ENCODE results near the gene KCNH2.
"Not testable (repeated sequence)": the region's sequence is repeated elsewhere in the genome, so short reads cannot be mapped to it uniquely, and the experiment has no call there.

Gene KCNH2

GRCh38 chr7:150978126-150978789 lies at the start of gene KCNH2:
TSS of gene KCNH2 (minus strand) at chr7:150978321. CDS start at chr7:150977913, 408 bp downstream.
- no peak for DNase-seq (ENCODE audit: low spot score)

- DNase-seq (ENCODE audit: low spot score) = not testable (repeated sequence)
These were observed 49.6 kb upstream of the KCNH2 start for GRCh38 chr7:151027728-151028130.

GRCh38 chr7:151026771-151027727 lies 48.9 kb upstream of the KCNH2 start:
- not testable (repeated sequence) for DNase-seq (ENCODE audit: low spot score)

- peak; percentile 84 for DNase-seq (ENCODE audit: low spot score)
These were observed 48.0 kb upstream of the KCNH2 start for GRCh38 chr7:151025924-151026671.

- DNase-seq (ENCODE audit: low spot score) = peak; percentile 69
These were observed 46.4 kb upstream of the KCNH2 start, which contains the start of gene ATG9B for GRCh38 chr7:151024435-151025056. TSS of gene ATG9B (minus strand) at chr7:151024494. CDS start at chr7:151024423, 71 bp downstream.

- DNase-seq (ENCODE audit: low spot score) = no peak
These were observed 45.1 kb upstream of the KCNH2 start for GRCh38 chr7:151023232-151023631.

GRCh38 chr7:151020231-151020630 lies 42.1 kb upstream of the KCNH2 start:
- DNase-seq (ENCODE audit: low spot score) = no peak

- DNase-seq (ENCODE audit: low spot score) = no peak
These were observed 41.0 kb upstream of the KCNH2 start for GRCh38 chr7:151019130-151019447.

GRCh38 chr7:151018421-151019129 lies 40.5 kb upstream of the KCNH2 start:
- no peak for DNase-seq (ENCODE audit: low spot score)

GRCh38 chr7:151017953-151018420 lies 39.9 kb upstream of the KCNH2 start:
- peak; percentile 51 for DNase-seq (ENCODE audit: low spot score)

- DNase-seq (ENCODE audit: low spot score) = no peak
These were observed 39.3 kb upstream of the KCNH2 start for GRCh38 chr7:151017370-151017952.

- DNase-seq (ENCODE audit: low spot score) = no peak
These were observed 38.8 kb upstream of the KCNH2 start for GRCh38 chr7:151016942-151017341.

- no peak for DNase-seq (ENCODE audit: low spot score)
These were observed 38.4 kb upstream of the KCNH2 start for GRCh38 chr7:151016505-151016904.

GRCh38 chr7:151015967-151016366 lies 37.8 kb upstream of the KCNH2 start:
- no peak for DNase-seq (ENCODE audit: low spot score)

GRCh38 chr7:151014950-151015349 lies 36.8 kb upstream of the KCNH2 start:
- DNase-seq (ENCODE audit: low spot score) = no peak

GRCh38 chr7:151013733-151014497 lies 35.8 kb upstream of the KCNH2 start:
- DNase-seq (ENCODE audit: low spot score) = peak; percentile 81

GRCh38 chr7:151013356-151013732 lies 35.2 kb upstream of the KCNH2 start:
- DNase-seq (ENCODE audit: low spot score) = no peak

GRCh38 chr7:151012911-151013347 lies 34.8 kb upstream of the KCNH2 start:
- DNase-seq (ENCODE audit: low spot score) = no peak

- no peak for DNase-seq (ENCODE audit: low spot score)
These were observed 34.0 kb upstream of the KCNH2 start for GRCh38 chr7:151012031-151012692.

Measured in kidney tubule cell (primary cell).